VCaP (cell line): ENCODE results near the gene PKP1.
"Not testable (repeated sequence)": the region's sequence is repeated elsewhere in the genome, so short reads cannot be mapped to it uniquely, and the experiment has no call there.

Experiments
- H3K27ac ChIP-seq: fragments of 450-650 bp; 2 replicates; pipeline ENCODE4 v1.5.1; 2017
- CTCF ChIP-seq: fragments of 450-650 bp; conservative IDR thresholded peaks from 2 replicates; pipeline ENCODE4 v1.5.1; 2017; ENCODE audit warnings: mild to moderate bottlenecking, moderate library complexity

PKP1 gene

GRCh38 chr1:201282931-201283829, at the start of gene PKP1:
Gene PKP1, plus strand, starts transcription at chr1:201283506. Its CDS starts 197 bp downstream, at chr1:201283703.
- H3K27ac ChIP-seq: peak within 1 kb of the TSS; percentile 97
- TF ChIP-seq CTCF: 0 out of 2 replicates have a peak, but pooled peaks have one; percentile 9

GRCh38 chr1:201239646-201240045, 43.7 kb upstream of the PKP1 start:
- H3K27ac ChIP-seq: not testable (repeated sequence)

GRCh38 chr1:201240171-201240570, 43.1 kb upstream of the PKP1 start:
- no peak overlapping the region for H3K27ac ChIP-seq
- no peak for TF ChIP-seq CTCF

- no peak for TF ChIP-seq CTCF
- H3K27ac ChIP-seq: no peak overlapping the region
Observed at GRCh38 chr1:201241736-201242135, 41.6 kb upstream of the PKP1 start.

GRCh38 chr1:201245082-201245481, 38.2 kb upstream of the PKP1 start:
- peak overlapping the region; percentile 68 for H3K27ac ChIP-seq
- TF ChIP-seq CTCF: no peak

- no peak overlapping the region for H3K27ac ChIP-seq
- TF ChIP-seq CTCF: no peak
Observed at GRCh38 chr1:201248721-201249559, 34.4 kb upstream of the PKP1 start.

- peak overlapping the region; percentile 31; the same call in 1 of the 2 replicates for H3K27ac ChIP-seq
- TF ChIP-seq CTCF: no peak
Observed at GRCh38 chr1:201250326-201251011, 32.8 kb upstream of the PKP1 start.
